ENCODE measurements around the gene PTCD2.
"Not testable (repeated sequence)": the region's sequence is repeated elsewhere in the genome, so short reads cannot be mapped to it uniquely, and the experiment has no call there.

PTCD2 gene

DNA sequence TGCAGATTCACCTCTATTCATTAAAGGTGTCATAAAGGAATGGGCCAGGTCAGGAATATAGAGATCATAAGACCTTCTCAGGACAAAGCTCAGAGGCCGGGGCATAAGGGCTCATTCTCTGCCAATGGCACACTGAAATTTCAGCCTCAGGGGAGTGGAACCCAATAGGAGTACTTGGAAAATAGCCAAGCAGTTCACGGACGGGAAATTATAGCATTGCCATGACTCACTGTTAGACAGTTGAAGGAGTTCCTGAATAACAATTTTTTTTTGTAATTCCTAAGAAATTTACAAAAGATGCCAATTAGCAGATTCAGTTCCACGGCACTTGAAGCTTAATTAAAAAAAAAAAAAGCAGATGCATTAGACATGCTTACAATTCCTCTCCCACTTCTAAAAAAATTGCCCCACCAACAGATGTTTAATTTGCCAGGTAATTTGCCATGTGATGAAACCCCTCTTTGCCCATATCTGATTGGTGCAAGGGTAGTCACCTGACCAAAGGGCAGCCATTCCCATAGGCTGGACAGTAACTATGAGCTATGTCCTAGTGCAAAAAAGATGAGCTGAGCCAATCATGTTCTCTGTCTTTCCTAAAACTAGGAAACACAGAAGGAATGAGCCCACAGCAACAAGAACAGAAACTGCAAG lies 58.6 kb downstream of the PTCD2 start:
- no peak for DNase-seq (ENCODE audit: low read depth in 3 of 3, low spot score in 1 of 3)

DNA sequence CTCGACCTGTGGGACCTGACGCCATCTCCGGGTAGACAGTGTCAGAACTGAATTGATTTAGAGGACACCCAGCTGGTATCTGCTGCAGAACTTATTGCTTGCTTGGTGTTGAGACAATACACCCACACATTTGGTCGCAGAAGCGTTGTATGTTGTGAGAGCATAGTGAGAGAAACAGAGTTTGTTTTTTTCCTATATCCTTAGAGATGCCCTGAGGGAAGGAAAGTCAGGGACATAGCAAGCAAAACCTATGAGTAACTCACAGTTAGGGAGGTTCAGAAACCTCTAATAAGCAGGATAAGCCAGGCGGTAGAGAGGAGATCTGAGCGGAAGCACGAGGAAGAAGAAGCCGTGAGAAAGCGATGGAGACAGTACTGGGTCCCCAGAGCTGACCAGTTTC lies 59.8 kb downstream of the PTCD2 start:
- DNase-seq (ENCODE audit: low read depth in 3 of 3, low spot score in 1 of 3), result no peak

DNA sequence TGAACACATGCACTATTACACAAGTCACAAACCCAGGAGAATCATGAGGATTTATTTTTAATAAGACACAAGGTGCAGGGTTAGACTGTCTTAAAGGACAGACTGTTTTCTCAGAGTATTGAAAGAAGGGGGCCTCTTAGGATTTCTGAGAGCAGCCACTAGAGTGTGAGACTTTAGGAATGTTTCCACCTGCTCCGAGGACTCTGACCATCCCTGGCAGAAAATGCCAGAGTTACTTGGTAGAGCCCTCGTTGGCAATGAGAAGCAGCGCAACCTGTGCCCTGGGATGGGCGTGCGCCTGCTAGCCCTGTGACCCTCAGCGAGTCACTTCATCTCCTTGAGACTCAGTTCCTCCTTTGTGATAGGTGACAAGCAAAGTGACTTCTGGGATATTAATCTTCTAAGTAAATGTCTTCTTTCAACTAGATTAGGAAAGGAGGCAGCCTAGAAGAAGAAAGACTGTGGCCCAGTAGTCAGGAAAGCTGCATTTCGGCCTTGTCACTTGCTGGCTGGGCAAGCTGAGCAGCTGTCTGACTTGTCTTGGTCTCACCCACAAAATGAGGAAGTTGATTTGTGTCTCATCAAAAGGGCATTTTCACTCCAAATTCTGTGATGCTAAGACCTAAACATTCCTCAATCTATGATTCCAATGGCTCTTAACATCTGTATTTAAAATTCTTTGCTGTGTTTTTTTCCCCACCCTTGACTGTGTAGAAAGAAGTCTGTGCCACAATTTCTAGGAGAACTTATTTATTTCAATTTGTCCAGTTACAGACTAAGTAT lies 60.5 kb downstream of the PTCD2 start:
- no peak for DNase-seq (ENCODE audit: low read depth in 3 of 3, low spot score in 1 of 3)

DNA sequence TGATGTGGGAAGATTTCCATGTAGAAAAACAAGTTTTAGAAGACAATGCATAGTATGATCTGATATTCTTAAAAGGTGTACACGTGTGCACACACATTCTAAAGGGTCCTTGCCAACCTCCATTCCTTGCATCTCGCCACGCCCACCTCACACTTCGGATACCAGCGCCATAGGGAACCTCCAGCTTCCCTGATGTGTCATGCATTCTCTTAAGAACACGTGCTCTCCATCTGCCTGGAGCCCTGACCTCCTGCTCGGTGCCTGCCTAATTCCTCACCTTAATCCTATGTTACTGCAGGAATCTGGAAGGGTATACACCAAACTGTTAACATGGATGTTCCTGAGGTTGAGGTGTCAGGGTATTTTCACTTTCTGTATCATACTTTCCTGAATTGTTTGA lies 63.1 kb downstream of the PTCD2 start:
- DNase-seq (ENCODE audit: low read depth in 3 of 3, low spot score in 1 of 3), result no peak

DNA sequence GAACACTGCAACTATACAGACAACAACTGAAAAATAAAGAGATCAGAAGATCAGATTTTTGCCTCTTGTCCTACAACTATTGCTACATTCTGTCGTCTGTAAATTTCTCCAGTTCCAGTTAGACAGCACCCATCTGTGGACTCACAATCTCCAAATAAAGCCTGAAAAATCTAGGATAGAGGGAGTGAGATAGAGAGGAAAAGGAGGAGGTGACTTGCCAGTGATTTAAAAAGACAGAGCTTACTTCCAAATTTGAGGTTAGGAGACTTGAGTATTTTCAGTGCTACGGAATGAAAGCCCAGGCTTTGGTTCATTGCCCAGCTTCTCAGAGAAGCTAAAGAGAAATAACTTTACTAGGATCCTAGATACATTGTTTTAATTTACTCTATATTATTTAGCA lies 63.6 kb downstream of the PTCD2 start:
- DNase-seq (ENCODE audit: low read depth in 3 of 3, low spot score in 1 of 3), result no peak

DNA sequence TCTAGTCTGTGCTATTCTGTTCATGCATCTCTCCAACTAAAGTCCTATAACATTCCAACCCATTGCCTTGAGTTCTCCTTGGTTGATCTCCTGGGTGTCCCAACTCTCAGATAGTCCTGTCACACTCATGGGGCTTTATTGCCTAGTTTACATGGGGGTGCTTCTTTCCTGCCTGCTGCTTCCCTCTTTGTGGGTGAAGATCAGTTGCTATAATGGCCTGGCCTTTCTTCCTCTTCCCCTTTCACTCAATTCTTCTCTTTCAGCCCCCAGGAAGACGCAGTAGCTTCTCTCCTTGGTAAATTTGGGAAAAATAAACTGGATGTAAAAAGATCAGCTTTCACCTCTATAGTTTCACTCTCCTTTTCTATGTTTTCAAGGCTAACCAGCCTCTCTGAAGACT lies 66.5 kb downstream of the PTCD2 start:
- DNase-seq (ENCODE audit: low read depth in 3 of 3, low spot score in 1 of 3), result no peak

DNA sequence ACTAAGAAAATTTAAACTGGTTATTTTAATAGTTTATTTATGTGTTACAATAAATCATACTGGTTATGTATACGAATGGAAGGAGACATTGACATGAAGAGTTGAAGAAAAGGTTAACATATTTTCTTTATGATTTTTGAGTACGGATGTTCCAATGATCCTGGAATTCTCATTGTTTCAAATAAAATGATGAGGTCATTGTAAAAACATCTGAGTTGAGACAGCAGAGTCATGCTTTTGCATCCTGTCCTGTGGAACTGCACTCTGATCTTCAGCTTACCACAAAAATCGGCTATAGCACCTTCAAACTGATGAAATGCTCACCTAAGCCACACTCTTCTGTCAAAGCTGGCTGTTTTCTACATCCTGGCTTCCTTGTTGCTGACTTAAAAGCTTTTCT lies 67.8 kb downstream of the PTCD2 start:
- no peak for DNase-seq (ENCODE audit: low read depth in 3 of 3, low spot score in 1 of 3)

DNA sequence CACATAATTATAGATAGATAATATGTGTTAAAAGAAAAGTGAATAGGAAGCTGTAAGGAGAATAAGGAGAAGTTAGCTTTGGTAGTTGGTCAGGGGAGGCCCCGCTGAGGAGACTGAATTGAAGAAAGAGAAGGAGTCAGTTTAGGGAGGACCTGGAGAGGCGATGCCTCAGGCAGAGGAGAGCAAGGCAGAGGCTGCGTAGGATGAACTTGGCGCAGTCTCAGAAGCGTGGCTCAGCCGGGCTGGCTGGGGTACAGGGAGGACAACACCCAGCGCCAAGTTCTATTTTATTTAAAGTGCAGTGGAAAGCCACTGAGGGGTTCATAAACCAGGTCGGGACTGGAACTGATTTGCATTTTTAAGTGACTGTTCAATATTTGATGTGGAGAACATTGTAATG lies 68.5 kb downstream of the PTCD2 start:
- DNase-seq (ENCODE audit: low read depth in 3 of 3, low spot score in 1 of 3), result no peak

DNA sequence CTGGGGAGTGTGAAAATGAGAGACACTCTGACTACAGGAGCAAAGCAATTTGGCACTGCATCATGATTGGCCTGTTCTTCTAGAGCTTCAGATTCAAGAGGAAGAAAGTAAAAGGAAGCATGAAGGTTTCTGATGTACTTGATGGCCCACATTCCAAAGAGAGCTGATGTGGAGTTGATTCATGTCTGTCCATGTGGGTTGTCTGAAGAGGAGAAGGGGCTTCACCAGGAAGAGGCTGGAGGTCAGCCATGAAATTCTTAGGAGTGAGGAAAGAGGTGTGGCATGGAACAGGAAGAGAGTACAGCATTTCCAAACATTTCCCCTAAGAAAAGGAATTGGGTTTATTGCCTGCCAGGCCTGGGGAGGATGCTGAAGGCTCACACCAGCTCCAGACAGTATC lies 70.7 kb downstream of the PTCD2 start:
- DNase-seq (ENCODE audit: low read depth in 3 of 3, low spot score in 1 of 3), result no peak

DNA sequence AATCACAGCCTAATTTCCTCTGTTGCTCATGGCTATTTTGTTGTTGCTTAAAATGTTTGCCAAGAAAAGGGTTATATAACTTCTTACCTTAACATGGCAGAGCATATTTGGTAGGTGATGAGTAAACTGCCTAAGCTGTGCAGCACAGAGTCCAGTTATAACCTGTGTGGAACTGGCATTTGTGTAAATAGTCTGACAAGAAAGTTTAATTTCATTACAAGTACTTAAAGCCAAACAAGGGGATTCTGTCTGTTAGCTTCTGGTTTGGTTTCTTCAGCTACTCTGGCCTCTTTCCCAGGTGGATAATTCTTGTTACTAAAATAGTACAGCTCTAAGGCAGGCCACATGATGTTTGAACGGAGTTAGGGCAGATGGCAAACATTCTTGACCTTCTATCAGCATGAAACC lies 72.2 kb downstream of the PTCD2 start:
- no peak for DNase-seq (ENCODE audit: low read depth in 3 of 3, low spot score in 1 of 3)

DNA sequence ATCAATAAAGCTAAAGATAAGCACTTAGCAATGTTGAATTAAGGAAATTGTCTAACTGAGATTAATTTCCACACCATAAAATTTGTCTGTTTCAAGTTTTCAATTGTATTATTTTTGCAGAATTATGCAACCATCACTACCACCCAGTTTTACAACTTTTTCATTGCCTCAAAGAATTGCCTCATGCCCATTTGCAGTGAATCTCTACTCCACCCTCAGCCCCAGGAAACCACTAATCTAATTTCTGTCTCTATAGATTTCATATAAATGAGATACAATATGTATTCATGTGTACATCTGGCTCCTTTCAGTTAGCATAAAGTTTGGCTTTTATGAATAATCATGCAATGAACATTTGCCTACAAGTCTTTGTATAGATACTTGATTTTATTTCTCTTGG lies 72.9 kb downstream of the PTCD2 start:
- DNase-seq (ENCODE audit: low read depth in 3 of 3, low spot score in 1 of 3), result no peak

DNA sequence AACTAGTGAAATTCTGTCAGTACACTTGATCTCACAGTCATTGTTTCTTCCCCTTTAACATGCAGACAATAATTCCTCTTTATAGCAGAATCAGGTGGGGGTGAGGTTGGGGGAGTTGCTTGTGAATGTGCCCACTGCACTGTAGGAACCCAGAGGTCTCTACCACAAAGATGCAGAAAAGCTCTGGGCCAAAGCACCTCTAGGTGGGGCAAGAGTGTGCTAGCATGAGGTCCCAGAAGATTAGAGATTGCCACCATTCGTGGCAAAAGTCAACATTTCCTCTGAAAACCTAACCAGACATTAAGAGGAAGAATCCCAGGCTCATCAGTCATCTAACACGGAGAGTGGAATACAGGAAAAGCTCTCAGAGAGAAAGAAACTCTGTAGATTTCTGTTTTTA lies 74.5 kb downstream of the PTCD2 start:
- no peak for DNase-seq (ENCODE audit: low read depth in 3 of 3, low spot score in 1 of 3)

DNA sequence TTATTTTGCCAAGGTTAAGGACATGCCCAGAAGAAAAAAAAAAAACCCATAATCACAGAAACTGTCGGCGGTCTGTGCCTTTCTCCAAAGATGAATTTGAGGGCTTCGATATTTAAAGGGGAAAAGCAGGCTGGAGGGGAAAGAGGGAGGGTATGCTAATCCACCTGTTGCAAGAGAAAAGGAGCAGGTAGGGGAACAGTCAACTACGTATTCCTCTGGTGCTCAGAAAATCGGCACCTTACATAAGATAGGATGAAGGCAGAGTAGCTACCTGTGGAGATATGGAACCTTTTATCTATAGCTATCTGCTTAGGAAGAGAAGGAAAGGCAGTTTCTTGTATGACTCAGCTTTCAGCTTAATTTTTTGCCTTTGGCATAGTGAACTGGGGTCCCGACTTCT lies 77.7 kb downstream of the PTCD2 start:
- no peak for DNase-seq (ENCODE audit: low read depth in 3 of 3, low spot score in 1 of 3)

DNA sequence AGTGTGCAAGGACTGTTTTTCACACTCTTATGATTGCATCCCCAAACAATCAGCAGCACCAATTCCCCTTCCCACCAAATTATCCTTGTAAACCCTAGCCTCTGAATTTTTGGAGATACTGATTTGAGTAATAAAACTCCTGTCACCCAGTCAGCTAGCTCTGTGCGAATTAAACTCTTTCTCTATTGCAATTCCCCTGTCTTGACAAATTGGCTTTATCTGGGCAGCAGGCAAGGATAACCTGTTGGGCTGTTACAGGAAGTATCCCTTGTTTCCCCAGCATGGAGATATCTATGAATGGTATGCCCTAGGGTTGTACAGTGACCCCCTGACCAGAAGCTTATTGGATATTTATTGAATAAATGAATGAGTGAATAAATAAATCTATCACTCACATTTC lies 80.8 kb downstream of the PTCD2 start:
- no peak for DNase-seq (ENCODE audit: low read depth in 3 of 3, low spot score in 1 of 3)

DNA sequence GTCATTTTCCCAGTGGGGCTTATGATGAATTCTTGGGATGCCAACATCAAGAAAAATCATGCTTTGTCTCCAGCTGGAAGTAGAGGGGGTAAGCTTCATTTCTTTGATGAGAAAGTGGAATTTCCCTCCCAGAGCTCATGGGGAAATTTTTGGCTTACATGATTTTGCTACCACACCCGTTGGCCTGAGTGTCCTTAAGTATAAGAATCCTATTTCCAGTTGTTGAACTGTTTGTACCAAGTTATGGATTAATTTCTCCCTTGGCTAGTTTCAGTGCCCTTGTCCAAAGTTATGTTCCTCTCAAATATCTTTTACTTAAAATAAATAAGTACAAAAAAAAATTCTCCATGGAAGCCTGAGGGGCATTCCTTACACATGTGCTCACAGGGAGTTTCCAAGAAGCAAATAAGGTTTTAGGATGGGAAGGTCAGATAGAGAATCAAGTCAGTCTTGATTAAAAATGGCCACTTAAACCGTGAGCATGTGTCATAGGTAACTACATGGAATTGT lies 82.3 kb downstream of the PTCD2 start:
- DNase-seq (ENCODE audit: low read depth in 3 of 3, low spot score in 1 of 3), result no peak

DNA sequence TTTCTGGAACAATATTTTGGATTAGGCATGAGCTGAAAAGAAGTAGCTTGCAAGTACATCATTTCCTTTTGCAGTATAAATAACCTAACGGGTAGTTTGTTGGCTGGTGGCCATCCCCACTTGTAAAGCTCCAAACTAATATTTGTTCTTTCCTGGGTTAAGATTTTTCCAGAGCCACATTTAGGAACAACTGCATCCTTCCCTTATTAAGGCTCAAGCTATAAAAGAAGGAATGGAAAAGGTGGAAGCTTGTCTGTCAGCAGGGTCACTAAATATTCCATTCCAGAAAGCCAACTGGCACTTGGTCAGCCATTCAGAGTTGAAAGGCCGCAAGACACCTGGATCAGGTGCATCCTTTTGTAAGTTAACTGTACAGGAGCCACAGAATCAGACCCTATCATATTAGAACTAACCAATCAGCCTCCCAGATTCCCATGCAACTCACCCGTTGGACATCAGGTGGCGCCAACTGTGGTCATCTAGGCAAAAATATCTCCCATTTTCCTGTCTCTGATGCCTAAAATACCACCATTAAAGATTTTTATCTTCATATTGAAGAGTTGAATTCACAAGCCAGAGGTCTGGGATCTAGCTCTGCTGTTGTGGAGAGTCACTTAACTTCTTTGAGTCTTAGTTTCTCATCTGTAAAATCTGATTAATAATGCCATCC lies 82.9 kb downstream of the PTCD2 start:
- no peak for DNase-seq (ENCODE audit: low read depth in 3 of 3, low spot score in 1 of 3)

DNA sequence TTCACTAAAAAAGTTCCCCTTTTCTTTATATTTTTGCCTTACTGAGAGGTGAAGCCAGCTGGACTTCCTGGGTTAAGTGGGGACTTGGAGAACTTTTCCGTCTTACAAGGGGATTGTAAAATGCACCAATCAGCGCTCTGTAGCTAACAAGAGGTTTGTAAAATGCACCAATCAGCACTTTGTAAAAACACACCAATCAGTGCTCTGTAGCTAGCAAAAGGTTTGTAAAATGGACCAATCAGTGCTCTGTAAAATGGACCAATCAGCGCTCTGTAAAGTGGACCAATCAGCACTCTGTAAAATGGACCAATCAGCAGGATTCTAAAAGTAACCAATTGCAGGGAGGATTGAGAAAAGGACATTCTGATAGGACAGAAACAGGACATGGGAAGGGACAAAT lies 84.6 kb downstream of the PTCD2 start:
- not testable (repeated sequence) for DNase-seq (ENCODE audit: low read depth in 3 of 3, low spot score in 1 of 3)

DNA sequence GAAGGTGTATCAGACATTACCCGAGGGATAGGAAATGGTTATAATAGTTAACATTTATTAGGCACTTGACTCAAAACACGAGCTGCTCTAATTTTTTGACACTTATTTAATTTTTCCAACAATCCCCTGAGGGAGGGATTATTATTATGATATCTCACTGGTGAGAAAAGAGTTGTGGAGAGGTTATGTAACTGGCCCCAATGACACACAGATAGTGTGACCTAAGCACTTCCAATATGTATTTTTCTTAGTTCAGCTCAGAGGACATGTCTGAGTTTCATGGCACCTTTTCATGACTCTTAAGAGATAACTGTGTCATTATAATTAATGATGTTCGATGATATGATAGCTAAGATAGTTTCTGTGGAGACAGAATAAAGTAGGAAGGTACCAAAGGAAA lies 86.9 kb downstream of the PTCD2 start:
- no peak for DNase-seq (ENCODE audit: low read depth in 3 of 3, low spot score in 1 of 3)

DNA sequence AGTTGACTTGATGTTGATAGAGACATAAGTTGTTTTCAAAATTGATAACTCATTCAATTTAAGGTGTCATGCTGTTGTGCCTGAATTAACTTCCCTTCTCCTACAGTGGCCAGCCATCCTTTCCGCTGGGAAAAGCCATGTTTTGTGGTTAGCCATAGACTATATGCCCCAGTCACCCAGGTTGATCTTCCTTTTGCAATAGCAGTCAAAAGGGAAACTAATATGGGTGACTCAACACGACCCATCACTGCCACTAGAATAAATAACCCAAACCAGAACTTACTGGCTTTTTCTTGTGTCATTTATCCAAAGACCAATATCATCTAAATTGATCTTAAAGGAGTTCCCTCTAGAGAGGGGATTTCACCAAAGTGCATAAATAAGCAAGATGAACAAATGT lies 87.4 kb downstream of the PTCD2 start:
- no peak for DNase-seq (ENCODE audit: low read depth in 3 of 3, low spot score in 1 of 3)

DNA sequence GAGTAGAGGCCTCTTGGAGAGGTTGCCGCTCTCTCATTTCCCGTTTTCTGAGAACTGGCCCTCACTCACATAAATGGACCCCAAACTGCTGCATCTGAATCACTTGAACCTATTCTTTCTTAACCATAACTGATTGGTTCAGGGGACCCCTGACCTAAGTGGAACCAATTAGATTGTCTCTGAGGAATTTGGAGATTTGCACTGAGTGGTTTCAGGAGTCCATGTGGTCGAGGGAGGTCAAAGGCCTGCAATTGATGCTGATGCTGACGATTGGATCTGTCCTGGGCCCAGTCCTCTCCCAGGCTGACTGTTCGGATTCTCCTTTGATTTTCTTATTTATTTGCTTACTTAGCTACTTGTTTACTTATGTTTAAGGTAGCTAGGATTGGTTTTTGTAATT lies 88.0 kb downstream of the PTCD2 start:
- DNase-seq (ENCODE audit: low read depth in 3 of 3, low spot score in 1 of 3), result no peak

DNA sequence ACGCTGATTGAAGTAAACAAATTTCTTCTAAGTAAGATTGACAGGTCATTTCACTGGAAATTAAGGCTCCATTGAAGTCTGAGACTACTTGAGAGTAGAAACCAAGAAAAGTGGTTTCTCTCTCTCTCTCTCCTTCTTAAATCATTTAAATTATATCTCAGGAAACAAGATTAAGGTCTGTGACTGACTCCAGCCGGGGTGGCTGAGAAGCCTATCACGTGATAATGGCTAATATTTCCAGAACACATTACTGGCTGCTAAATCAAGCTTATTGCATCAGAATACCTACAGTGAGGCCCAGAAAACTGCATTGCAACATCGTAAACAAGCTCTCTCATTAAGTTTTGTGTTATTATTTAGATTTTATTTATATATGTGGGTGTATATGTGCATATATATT lies 88.4 kb downstream of the PTCD2 start:
- no peak for DNase-seq (ENCODE audit: low read depth in 3 of 3, low spot score in 1 of 3)

DNA sequence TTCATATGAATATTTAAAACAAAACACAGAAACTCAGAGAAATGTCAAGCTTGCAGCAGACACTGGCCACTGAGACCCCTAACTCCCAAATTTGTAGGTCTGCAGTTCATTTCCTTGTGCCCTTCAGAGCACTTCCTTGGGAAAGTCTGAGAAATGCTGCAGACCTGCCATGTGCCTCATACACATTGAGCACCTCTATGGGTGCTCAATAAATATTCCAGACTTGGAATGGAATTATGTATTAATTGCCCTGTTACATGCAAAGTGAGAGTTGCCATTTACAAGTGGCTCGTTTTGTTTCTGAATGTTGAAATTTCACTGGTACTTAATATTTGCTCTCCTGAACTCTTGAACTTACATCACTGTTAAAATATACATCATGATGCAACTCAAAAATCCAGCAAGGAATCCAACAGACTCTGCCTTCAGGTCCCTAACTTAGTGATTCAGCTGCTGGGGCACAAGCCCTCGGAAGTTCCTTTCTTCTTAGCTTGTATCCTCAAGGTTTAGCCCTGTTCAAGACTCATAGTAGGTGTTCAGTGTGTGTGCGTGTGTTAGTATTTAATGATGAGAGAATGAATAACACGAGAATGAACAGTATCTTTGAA lies 90.6 kb downstream of the PTCD2 start:
- DNase-seq (ENCODE audit: low read depth in 3 of 3, low spot score in 1 of 3), result no peak
